ENCODE data around the gene ELMO1. TPM values are rescaled to one million over a fixed set of nuclear protein-coding genes. Genes with fewer than 3 reads are reported as not detected.

ELMO1 gene
- total and polyA plus RNA-seq, 2 experiments from 2014 or later: 9.6 to 10.8 TPM

DNA sequence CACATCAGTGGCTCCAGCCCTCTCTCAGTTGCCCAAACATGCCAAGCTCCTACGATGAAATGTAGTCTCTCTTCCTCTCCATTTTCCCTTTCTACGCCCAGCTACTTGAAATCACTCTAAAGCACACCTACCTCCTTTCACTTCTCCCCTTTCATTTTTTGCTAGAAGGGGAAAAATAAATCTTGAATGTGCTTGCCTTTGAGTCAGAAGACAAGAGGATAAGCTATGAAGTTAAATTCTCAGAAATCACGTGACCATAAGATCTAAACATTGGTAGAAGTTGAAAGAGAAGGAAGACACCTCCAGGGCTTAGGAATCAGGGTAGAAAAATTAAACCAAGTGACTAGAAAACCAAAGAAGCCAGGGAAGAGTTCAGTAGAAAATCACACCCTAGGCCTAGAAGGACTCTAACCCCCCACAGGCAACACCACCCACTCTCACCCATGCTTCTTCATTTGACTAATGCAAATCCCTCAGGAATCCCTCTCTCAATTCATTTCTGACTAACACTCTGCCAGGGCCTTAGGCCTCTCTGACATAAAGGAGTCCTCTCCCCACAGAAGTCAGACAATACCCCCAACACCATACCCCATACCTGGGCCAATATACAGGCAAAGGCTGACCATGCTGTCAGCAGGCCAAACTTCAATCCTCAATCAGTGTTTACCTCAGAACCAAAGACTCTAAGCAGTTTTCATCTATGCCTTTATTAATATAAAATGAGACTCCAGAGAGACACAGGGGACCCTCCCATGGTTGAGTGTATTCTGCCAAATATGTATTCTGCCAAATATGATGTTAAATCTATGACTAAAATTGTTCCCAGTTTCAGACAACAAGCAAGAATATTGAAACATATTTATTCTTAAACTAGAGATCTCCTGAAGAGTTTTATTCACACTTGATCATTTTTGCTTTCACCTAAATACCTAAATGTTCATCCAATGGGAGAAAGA is 84.8 kb downstream of the ELMO1 start:
- Histone ChIP-seq H3K27me3 (no peaks in the 10 kb centered on the region), H3K4me1 (ENCODE audit: low read depth) (peaks cover 13% of the 10 kb centered on the region), H3K4me3 (no peak overlapping the region), H3K27ac (no peak overlapping the region), H3K36me3 (no peaks in the 10 kb centered on the region), H3K9me3 (ENCODE audit: low read depth) (no peaks in the 10 kb centered on the region)
- TF ChIP-seq CTCF (IDR thresholded peaks at IDR 0.05; ENCODE audit: low read depth, low read length): no peak
- DNase-seq (ENCODE audit: low read depth in 1 of 2, low spot score in 1 of 2): no peak

GRCh38 chr7:37362802-37363201 is 85.9 kb downstream of the ELMO1 start:
- Histone ChIP-seq H3K36me3 (no peaks in the 10 kb centered on the region), H3K27me3 (no peaks in the 10 kb centered on the region), H3K27ac (no peak overlapping the region), H3K4me1 (ENCODE audit: low read depth) (peaks cover 23% of the 10 kb centered on the region), H3K9me3 (ENCODE audit: low read depth) (no peaks in the 10 kb centered on the region), H3K4me3 (no peak overlapping the region)
- no peak for DNase-seq (ENCODE audit: low read depth in 1 of 2, low spot score in 1 of 2)
- no peak for TF ChIP-seq CTCF (IDR thresholded peaks at IDR 0.05; ENCODE audit: low read depth, low read length)

GRCh38 chr7:37360484-37360883 is 88.2 kb downstream of the ELMO1 start:
- no peaks in the 10 kb centered on the region for H3K9me3 ChIP-seq (ENCODE audit: low read depth)
- no peak overlapping the region for H3K4me3 ChIP-seq
- H3K27me3 ChIP-seq: no peaks in the 10 kb centered on the region
- peaks cover 29% of the 10 kb centered on the region for H3K4me1 ChIP-seq (ENCODE audit: low read depth)
- H3K36me3 ChIP-seq: no peaks in the 10 kb centered on the region
- no peak overlapping the region for H3K27ac ChIP-seq
- TF ChIP-seq CTCF (IDR thresholded peaks at IDR 0.05; ENCODE audit: low read depth, low read length): no peak
- DNase-seq (ENCODE audit: low read depth in 1 of 2, low spot score in 1 of 2): no peak

DNA sequence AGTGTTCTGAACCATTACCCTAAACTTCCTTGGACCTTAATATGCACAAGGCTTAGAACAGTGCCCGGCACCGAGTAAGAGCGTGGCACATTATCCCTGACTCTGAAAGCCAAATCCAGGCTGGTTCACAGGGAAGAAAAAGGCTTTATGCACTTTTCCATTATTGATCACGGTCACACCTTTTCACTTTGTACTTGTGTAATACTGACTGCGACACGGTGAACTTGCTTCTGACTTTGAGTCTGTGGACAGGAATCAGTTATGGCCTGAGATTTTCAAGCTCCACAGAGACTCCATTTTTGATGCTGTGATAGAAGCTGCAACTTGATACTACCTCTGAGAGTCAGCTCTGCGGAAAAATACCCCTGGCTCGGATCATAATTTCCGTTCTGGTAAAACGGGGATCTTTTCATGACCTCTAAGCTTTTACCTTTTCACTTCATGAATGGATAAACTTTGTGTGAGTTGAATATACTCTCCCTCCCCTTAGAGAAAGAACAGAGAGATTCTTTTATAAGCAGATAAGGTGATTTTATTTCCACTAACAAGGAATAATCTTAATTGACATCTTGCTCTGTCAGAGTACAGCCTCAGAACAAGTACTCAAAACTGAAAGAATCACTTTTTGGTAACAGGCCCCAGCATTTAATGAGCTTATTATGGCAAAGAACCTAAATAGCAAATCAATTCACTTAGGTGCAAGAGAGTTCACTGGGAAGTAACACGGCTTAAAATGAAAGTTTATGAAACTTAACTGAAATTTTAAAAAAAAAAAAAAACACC is 88.8 kb downstream of the ELMO1 start:
- H3K36me3 ChIP-seq: no peaks in the 10 kb centered on the region
- H3K27ac ChIP-seq: peak overlapping the region; percentile 20
- no peaks in the 10 kb centered on the region for H3K27me3 ChIP-seq
- peak in 1 of 2 donors; percentile 13 for DNase-seq (ENCODE audit: low read depth in 1 of 2, low spot score in 1 of 2)
- no peak overlapping the region for H3K4me3 ChIP-seq
- H3K9me3 ChIP-seq (ENCODE audit: low read depth): no peaks in the 10 kb centered on the region
- H3K4me1 ChIP-seq (ENCODE audit: low read depth): peaks cover 32% of the 10 kb centered on the region
- TF ChIP-seq CTCF (IDR thresholded peaks at IDR 0.05; ENCODE audit: low read depth, low read length): no peak

DNA sequence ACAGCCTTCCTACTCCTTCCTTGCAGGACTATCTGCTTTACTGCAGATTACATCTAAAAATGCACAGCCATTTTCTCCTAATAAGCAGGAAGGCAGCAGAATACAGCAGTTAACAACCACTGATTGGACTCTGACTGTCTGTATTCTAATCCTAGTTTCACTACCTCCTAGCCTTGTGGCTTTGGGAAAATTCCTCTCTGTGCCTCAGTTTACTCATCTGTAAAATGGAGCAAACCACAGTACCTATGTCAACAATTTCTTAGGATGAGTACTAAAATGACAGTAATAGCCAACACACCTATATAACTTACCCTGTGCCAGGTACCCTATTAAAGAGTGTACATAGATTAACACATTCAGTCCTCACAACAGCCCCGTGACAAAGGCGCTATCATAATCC is 89.5 kb downstream of the ELMO1 start:
- Histone ChIP-seq H3K27ac (no peak overlapping the region), H3K27me3 (no peaks in the 10 kb centered on the region), H3K36me3 (no peaks in the 10 kb centered on the region), H3K4me1 (ENCODE audit: low read depth) (peaks cover 38% of the 10 kb centered on the region), H3K9me3 (ENCODE audit: low read depth) (no peaks in the 10 kb centered on the region), H3K4me3 (no peak overlapping the region)
- DNase-seq (ENCODE audit: low read depth in 1 of 2, low spot score in 1 of 2): no peak
- TF ChIP-seq CTCF (IDR thresholded peaks at IDR 0.05; ENCODE audit: low read depth, low read length): no peak
